ENCODE measurements around the gene SLC19A1.

SLC19A1 gene

GRCh38 chr21:45544449-45545235 lies 2.4 kb upstream of the SLC19A1 start:
- no peak for DNase-seq

DNA sequence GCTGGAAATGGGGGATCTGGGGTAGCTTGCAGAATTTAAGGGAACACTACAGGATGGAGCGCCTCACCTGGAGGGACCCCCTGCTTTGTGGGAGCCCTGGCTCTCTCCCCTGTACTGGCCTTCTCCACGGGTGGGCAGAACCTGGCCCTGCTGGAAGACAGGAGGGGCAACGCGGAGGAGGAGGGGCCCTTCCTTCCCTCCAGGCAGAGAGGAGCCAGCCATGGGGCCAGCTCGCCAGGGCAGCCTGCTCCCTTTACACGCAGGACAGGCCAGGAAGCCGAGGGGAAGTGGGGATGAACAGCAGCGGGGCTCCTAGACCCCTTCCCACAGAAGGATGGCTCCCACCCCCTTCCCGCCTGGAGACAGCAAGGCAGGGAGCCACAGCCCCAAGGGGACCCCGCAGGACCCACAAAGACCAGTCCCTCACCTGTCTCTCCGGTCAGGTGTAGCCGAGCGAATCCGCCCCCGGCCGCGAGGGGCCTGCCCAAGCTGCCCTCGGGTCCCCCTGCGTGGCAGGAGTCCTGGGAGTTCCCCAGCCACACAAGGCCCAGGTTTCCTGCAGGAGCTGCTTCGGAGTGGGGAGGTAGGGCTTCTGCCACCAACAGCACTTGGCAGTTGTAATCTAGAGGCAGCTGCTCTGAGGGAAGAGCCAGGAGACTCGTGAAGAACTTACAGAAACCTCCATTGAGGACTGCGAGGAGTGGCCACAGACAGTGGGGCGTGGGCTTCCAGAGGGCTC lies 1.6 kb upstream of the SLC19A1 start:
- DNase-seq, result no peak

- no peak for DNase-seq
Observed at GRCh38 chr21:45543371-45543709, 1.1 kb upstream of the SLC19A1 start.

DNA sequence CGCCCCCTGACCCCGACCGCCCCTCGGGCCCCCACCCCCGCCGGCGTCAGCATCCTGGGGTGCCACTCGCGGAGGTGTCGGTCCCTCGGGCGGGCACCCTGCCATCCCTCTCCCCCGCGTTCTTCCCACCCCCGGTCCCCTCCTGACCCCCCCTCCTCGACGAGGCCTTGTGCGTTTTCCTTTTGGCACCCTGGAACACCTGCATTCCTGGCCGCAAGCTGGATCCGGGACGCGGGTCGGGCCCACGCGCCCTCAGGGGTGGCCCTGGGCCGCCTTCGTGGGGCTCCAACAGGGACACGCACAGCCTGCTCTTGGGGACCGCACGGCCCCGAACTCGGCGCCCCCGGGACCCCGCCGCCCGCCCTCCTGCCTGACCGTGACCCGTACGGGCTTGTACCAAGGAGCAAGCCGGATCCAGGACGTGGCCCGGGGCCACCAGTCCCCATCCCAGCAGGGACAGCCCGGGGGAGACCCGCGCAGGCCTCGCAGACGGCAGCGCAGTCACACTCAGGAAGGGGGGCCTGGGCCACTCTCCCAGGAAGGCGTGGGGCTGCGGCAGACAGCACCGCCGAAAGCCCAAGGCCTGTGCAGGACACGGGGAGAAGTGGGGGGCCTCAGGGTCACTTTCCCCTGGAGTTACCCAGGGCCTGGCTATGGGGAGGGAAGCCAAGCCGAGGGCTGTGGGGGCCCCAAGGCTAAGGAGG lies 579 bp upstream of the SLC19A1 start:
- DNase-seq, result no peak

GRCh38 chr21:45541221-45542039 lies 810 bp downstream of the SLC19A1 start:
- DNase-seq, result peak; percentile 73 to 78

- no peak for DNase-seq
Observed at GRCh38 chr21:45540601-45540970, 1.7 kb downstream of the SLC19A1 start.

GRCh38 chr21:45539796-45540600 lies 2.2 kb downstream of the SLC19A1 start:
- DNase-seq, result no peak

DNA sequence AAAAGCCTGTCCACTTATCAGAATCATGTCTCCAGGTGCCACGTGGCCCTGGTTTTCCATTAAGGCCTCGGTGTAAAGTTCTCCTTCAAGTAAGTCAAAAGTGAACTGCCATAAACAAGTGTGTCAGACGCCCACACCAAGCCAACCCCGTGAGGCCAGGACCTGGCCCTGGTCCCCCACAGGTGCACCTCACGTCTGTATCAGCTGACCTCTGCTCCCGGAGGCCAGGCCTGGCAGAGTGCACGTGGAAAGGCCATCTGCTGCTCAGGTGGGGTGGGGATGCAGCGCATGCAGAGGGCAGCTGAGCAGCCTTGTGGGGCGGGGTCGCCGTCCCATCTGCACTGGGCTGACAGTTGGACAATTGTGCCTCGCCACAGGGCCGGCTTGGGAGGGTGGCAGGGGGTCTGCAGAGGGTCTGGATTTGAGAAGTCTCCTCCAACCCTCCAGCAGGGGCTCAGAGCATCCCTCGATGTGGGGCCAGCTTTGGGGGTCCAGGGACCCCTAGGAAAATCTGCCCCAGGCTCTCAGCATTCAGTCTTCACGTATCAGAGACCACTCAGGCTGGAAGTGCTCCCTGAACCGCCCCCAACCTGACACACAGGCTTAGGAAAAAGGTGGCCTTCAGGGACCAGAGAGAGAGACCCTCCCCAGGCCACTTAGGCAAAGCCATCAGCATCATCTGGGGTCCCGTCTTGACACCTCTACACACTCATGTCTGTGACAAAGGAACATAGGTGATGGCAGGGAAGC lies 3.0 kb downstream of the SLC19A1 start:
- DNase-seq, result no peak

DNA sequence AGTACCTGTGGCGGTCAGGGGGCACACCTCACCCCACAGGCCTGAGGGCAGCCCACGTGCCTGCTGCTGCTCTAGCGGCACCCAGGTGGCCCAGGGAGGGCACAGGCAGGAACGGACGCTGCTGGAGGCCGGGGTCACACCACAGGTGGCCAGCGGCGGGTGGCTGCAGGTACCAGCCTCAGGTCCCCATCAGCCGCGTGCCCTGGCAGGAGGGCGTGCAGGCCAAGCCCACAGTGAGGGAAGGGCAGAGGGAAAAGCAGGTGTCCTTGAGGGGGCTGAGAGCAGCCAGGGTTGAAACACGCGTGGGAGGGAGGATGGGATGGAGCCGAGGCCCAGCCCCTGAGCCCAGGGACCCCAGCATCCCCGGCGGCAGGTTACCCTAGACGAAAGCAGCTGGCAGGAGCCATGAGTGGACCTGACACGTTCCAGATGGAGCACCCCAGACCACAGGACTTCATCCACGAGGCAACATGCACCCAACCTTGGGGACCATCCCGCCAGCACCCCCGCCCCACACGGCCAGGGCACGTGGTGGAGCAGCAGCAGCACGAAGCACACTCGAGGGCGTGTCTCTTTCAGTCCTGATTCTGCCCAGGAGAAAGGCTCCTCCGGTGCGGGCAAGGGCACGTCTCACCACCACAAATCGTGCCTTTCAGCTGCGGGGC lies 3.7 kb downstream of the SLC19A1 start:
- no peak for DNase-seq

- DNase-seq, result no peak
Observed at GRCh38 chr21:45537746-45538291, 4.4 kb downstream of the SLC19A1 start.

DNA sequence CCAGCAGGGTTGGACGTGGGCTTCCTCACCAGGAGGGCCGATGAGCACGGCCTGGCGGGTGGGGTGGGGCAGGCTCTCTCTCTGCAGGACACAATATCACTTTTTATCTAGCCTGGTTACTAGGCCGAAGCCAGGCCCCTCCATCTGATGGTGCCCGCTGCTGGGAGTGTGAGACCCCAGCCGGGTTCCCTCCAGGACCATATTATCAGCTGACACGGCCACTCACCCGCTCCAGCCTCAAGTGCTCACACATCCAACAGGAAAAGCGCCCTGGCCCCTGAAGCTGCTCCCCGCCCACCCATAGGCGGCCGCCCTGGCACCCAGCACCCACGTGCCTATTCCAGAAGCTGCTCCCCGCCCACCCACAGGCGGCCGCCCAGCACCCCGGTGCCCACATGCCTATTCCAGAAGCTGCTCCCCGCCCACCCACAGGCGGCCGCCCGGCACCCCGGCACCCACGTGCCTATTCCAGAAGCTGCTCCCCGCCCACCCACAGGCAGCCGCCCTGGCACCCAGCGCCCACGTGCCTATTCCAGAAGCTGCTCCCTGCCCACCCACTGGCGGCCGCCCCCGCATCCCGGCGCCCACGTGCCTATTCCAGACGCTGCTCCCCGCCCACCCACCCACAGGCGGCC lies 5.0 kb downstream of the SLC19A1 start:
- DNase-seq, result no peak

DNA sequence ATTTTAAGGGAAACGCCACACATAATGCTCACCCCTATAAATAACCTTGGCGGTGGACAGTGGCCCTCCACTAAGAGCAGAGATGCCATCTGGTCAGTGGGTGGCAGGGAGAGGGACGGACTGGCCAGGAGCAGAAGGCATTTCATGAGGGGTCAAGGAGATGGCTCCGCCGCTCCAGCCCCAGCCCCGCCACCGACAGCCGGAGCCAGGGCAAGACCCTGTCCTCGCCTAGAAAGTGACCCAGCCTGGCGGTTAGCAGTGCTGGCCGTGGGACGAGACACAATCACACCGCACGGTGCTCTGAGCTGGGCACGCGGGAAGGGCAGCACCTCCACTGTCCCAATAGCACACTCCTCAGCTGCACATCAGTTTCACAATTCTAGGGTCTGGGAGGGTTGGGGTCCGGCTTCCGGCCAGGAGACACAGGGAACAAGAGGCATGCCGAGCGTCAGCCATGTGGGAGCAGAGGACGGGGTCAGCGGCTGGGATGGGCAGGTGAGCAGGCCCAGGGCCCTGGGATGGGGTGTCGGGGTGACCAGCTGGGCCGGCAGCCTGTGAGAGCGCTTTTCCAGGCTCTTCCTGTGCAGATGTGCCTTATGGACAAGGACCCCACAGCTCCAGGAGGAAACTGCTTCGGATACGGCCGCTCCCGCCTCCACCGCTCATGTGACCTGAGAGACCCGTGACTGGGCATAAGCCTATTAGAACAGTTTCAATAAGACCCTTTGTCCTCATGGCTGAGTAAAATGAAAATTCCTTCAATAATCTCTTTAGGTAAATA lies 5.7 kb downstream of the SLC19A1 start:
- DNase-seq, result no peak

DNA sequence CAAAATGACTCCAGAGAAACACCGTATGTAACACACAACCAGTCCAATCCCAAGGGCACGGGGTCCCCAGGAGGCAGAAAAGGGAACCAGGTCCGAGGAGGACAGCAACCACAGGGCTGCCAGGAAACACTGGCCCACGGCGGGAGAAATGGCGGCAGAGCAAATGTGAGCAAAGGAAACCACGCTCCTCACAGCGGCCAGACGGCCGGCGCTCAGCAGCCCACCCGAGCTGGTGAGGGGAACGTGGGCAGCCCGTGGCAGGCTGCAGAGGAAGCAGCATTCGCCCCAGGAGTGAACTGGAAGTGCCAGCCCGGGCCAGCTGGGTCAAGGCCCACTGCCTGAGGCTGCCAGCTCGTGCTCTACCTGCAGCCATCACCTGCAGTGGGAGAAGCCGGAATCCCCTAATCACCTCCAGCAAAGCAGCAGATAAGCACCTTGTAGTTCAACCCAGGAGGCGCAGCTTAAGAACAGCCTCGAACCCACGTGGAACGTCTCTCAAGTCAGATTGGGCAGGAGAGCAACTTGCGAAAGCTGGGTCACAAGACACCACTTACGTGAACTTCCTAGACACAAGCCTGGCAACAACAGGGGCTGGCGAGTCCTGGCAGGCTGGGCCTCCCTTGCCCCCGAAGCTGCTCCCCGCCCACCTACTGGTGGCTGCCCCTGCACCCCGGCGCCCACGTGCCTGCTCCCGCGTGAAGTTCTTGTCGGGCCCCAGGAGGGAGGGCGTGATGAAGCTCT lies 6.7 kb downstream of the SLC19A1 start:
- DNase-seq, result peak; percentile 80 to 87

DNA sequence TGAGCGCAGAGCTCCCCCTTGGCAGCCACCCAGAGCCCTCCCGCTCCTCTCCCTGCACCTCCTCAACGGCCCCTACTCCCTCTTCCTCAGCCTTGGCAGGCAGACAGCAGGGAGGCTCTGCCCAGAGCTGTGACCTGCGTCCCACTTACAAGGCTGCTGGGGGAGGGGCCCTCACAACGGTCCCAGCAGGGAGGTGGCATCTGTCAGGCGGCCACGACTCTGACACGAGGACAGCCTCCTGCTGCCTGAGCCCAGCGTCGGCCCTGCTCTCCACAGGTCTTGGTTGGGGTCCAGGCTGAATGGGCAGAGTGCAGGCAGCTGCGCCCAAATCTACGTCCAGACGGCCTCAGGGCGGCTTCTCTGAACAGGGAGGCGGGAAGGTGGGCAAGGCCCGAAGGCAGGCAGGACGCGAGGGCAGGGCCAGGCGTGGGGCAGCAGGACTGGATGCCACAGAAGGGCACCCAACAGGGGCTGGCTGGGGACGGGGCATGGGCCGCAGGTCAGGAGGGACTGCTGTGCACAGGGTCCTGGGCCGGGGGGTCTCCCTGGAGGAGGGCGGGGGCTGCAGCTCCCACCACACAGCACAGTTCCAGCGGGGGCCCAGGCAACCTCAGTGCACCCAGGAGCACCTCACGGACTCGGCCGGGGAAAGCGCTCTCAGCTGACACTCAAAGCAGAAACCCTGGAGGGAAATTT lies 7.5 kb downstream of the SLC19A1 start:
- peak in 1 of 2 donors; percentile 15 for DNase-seq

- no peak for DNase-seq
Observed at GRCh38 chr21:45533846-45534635, 8.2 kb downstream of the SLC19A1 start.

- DNase-seq, result no peak
Observed at GRCh38 chr21:45533361-45533845, 8.8 kb downstream of the SLC19A1 start.

Measured in inflammatory macrophage (primary cell).